HuH-7 (cell line): ENCODE data around the gene MMP3.

ENCODE experiments used
- DNase-seq: peaks from one replicate; pipeline ENCODE4 v3.0.0; 2011; ENCODE audit warnings: low spot score

MMP3 gene

DNA sequence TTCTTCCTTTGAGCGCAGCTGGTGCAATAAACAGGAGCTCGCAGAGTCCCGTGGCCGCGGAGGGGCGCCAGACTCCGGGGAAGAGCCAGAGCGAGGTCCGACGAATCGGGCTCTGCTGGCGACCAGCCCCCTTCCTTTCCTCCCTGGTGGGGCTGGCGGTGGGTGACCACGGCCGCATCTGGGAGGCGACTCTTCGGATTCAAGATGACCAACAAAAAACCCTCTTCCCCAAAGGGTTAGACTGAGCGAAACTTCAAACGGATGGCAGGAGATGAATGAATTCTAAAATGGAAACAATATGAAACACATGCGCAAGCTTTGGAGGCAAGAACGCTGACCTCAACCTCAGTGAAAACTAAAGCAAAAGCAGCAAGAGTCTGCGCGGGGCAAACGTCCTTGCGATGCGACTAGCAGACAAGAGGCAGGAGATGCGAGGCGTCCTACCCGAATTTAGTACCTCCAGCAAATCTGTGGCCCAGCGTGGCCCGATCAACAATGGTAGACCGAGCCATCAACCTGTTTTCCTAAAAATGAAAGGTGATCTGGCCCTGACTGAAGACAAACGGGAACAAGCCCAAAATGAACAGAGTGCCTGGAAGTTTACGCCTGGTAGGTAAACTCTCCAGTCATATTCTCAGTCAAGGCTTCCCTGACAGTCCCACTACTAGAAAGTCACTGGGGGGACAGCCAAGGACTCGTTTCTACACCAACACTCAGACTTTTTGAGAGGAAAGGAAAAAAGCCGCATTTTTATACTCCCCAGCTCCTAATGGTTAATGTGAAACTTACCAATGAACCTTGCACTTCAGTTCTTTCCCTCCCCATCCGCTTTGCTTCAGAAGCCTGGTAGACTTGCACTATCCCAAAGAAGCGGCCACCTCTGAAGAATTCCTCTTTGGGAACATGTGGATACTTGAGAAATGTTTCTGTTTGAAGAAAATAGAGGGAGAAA, 11.6 kb downstream of the MMP3 start:
- DNase-seq, result peak; percentile 30

DNA sequence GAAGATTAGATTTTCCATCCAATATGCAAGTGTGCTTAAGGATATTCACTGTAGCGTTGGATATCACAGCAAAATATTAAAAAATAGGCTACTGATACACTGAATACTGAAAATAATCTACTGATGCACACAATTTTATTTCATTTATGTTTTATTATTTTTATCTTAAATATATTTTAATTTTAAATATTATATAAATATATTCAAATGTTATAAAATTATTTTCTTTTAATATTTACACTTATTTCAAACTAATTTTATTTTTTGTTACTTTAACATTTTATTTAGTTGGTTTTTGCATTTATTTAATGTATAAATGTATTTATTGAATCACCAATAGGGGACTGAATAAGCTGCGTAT, 12.3 kb downstream of the MMP3 start:
- no peak for DNase-seq

DNA sequence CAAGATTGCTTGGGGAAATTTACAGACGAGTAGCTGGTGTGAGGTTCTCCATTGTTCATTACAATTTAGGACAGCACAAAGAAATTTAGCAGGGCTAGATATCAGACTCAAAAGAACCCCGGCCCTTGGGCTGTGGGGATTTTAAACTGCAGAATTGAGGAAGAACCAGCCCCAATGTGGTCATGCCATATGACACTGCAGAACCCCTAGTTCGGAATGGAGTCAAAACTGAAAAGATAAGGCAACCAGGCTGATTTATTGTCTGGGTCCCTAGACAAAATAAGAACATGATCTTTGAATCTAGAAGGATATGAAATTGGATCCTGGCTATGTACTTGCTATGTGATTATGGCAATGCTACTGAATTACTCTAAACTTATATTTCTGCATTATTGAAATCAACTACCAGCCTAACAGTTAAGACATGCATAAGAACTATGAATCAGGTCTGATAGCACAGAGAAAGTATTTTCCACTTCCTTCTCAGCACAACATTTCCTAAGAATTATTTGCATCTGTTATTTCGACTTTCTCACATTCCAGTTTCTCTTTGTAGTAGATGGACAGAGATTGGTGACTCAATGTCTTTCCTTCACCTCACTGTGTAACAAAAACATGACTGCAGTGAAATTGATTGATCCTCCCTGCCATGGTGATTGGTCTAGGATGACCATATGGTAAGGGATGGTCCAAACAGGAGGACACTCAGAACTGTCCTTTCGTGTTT, 13.2 kb downstream of the MMP3 start:
- no peak for DNase-seq

DNA sequence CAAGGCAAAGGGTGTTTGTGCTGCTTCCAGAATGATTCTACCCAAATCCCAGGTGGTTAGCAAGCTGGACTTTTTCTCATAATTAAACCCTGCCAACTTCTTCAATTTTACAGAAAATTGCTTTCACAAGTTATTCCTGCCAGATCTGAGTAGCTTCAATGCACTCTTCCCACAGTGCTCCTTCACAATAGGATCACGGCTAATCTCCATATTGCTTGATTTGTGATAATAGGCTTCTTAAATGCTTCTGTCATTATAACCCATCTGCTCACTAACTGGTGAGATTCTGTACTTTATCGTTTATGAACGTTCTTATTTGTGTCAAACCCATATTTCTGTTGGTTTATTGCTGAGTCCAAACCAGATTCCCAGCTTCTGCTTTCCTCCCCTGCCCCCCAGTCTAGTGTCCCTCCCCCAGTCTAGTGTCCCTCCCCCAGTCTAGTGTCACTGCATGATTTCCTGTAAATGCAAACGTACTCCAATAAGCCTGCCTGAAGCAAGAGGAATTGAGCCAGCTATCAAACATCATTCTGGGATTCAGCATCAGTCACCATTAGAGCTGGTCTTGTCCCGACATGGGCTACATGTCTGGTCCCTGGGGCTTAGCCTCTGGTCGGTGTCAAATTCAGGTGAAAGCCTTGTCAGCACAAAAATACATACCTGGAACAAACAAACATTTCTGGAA, 14.0 kb downstream of the MMP3 start:
- no peak for DNase-seq

DNA sequence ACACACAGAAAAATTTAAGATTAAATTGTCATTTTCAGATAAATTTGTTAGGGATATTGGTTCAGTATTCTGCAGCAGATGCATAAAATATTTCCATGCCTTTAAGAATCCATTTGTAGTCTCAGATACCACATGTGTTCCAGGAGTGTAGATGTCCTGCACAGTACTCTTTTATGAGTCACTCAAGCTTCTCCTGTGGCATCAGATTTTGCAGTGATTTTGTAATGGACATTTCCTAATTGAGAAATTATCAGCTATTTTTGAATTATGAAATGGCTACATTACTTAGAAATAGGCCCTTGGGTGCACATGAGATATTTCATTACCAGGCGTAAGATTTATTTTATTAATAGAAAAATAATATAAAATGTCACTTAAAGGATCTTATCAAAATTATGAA, 18.9 kb downstream of the MMP3 start:
- DNase-seq, result no peak

DNA sequence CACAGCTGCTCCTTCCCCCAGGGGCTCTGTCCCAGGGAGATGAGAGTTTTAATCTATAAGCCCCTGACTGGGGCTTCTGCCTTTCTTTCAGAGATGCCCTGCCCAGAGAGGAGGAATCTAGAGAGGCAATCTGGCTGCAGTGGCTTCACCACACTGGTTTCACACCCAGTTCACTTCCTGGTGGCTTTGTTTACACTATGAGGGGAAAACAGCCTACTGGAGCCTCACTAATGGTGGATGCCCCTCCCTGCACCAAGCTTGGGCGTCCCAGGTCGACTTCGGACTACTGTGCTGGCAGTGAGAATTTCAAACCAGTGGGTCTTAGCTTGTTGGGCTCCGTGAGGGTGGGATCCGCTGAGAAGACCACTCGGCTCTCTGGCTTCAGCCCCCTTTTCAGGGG, 23.9 kb downstream of the MMP3 start:
- no peak for DNase-seq

DNA sequence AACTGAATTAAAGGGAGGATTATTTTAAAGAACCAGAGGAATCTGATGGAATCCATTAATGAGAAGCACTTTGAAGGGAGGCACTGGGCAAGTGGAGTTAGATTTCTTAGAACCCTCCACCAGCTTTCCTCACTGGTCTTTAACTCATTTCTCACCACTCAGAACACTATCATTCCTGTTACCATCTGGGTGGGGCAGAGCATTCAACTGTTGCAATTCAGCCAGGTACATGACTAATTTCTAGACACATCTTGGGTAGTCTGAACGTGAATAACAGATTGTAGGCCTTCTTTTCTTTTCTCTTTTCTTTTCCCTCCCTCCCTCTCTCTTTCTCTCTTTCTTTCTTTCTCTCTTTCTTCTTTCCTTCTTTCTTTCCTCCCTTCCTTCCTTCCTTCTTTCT, 29.9 kb downstream of the MMP3 start:
- no peak for DNase-seq

DNA sequence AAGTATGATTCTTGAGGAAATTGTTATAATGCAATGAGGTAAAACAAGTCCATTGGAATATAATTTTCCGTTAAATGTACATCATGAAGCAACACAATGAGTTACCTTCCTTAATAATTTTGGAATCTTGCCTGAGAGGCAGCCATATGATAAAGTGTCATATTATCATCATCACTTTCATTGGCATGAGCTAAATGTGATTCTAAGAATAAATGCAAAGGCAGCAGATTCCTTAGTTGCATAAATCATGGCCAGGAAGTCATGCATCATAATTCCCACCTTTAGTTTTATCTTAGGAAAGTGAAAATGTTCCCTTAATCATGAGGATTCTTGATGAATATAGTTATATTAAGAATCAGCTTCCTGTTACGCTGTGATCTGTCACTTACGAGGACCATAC, 31.2 kb downstream of the MMP3 start:
- DNase-seq, result no peak

DNA sequence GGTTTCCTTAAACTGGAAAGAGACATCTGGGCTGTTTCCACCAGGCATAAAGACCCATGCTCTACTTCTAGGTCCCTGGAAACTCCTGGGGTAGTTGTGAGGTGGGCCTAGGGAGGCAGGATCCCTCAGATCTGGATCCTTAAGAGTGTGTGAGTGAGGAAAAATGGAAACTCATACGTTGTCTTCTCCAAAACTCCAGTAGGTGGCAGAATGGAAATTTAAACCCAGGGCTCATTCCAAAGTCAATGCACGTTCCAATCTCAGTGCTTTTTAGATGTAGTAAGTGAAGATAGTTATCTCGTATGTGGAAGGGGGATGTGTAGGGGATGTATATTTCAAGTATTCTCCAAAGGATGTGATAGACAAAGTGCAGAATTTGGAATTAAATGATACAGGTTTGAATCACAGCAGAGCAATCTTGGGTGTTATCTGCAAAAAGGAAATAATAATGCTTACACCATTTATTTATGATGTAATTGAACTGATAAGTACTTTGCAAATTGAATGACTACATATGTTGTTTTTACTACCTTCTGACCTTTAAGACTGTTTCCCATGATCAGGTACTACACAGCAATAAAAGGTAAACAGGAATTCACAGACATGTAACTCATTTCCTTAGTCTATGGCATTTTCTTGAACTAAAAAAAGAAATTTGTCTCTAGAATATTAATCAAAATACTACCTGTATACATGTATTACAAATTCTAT, 32.3 kb downstream of the MMP3 start:
- no peak for DNase-seq

DNA sequence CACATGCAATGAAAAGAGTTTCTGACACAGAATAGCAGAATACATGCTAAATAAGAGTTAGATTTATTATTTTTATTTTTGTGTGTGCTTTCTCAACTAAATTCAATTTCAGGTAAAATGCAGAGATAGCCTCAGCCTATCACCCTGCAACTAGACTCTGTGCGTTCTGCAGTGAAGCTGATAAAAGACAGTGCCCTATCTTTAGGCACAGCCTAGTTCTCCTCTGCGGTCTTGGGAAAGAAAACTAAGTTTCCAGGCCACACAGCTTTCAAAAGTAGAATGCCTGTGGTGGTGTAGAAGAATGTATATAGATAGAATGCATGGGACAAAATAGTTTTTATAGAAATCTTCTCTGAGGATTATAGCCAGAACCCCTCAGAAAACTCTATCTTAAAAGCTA, 33.4 kb downstream of the MMP3 start:
- DNase-seq, result no peak

DNA sequence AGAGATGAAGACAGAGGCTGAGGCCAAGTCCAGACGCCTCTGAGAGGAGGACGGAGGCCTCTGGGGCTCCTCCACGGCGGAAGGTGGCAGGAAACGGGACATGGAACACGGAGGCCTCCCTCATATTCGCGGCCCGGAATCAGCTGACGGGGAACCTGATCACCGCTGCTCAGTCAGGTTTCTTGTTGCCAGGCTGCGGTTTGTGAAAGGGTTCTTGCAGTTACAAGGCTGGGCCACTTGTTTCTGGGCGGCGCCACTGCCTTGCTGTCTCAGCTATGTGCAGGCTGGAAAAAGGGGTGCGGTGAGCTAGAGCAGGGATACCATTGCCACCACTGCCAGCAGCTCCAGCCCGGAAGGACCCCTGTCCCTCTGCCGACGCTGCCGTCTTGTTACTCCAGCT, 35.5 kb downstream of the MMP3 start:
- peak; percentile 45 for DNase-seq

DNA sequence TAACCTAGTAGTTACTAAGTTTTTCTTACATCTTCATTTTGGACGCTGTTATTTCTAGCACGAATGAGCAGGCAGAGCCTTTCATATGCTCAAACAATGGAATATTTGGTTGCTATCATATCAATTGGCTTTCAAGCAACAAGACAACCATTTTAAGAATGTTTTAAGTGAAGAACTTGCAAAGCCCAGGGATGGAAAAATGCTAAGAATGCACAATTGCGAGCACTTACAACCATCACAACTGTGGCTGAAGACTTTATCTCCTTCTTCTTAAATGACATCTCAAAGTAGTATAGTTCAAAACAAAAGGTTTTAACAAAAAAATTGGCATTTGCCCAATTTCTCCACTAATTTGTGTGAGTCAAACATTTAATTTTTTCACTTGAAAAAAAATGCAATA, 37.1 kb downstream of the MMP3 start:
- DNase-seq, result no peak

DNA sequence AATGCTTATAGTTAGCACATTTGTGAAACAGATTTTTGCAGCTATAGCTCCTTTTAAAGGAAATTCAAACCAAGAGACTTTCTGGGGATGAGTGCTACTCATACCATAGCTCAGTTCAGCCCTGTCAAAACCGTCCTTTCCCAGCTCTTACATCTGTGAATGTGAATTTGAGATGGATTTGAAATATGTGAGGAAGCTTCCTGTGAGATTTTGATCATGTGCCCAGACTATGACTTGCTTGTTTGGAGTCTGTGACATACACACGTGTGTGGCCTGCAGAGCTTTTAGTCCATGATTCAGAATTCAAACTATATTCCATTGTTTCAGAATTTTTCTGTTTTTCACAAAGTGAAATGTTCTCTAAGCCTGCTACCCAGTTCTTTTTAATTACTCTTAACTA, 41.1 kb downstream of the MMP3 start:
- DNase-seq, result no peak

DNA sequence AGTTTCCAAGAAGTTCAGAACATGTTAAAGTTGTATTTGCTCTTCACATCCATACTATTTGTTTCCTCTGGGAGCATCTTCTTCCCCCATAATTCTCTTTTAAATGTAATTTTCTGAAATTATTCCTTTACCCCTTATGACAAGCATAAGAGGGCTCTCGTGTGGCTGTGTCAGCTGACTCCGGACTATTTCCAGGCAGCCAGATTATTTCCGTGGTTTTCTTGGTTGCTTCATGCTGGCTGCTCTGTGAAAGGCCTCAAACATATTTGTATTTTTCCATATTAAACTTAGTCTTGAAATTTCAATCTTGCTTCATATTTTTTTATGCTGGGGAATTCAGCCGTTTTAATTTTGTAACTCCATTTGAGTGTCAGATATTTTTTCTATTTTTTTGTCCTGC, 42.6 kb downstream of the MMP3 start:
- no peak for DNase-seq

DNA sequence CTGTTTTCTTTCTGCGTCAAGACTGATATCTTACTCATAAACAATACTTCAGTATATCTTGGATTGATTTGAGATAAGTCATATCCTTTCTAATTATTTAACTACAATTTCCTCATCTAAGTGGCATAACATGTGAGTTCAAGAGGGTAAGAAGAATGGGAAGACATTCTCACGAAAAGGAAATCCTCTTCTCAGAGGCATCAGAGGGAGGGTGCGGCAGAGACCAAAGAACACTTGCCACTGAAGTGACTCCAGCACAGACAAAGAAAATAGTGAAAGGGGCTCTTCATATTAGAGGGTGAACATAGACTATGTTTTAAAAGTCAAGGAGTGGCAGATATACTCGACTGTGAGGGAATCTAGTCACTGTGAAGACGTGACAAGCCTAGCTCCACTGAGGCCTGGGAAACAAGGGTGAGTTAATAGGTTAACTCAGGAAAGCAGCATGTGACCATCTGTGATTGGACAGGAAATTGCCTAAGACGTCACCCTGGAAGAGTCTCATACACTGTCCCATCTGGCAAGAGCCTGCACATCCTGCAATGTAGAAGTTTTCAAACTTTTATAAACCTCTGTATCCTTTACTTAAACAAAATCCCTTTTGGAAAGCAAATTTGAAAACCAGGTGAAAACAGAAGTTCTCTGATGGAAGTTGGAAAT, 43.6 kb downstream of the MMP3 start:
- DNase-seq, result no peak

DNA sequence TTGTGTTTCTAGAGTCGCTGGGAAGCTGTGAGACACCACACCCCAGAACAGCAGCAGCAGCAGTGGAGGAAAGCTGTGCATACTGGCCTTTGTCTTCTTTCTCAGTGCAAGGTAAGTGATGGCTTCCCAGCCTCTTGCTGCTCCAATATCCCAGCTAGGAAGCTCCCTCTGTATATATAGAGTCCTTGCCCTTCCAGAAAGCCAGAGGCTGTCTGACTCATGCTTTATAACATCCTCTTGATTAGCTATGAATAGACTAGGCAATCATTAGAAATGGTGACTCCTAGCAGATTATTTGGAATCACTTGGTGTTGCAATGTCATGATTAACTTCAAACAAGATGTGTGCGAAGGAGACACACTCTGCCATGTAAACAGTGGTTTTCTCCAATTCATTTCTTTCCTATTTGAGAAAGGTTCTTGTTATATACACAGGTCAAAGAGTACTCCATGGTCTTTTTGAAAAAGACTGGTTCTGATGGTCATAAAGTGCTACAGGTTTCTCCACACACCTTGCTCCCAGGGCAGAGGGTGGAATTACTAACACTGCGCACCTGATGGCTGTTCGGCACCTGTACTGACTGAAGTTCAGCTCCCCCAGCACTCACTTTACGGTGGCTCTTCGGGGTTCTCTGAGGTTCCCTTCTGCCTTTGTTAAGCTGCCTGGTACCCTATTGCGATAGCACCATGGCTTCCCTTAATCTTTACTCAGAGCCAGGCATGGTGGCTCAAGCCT, 45.2 kb downstream of the MMP3 start, which contains the start of gene MMP1:
Gene MMP1 (minus strand): TSS at position 149 of the 735 bp plus-strand sequence. CDS start 68 bp downstream, at position 81.
- no peak for DNase-seq

DNA sequence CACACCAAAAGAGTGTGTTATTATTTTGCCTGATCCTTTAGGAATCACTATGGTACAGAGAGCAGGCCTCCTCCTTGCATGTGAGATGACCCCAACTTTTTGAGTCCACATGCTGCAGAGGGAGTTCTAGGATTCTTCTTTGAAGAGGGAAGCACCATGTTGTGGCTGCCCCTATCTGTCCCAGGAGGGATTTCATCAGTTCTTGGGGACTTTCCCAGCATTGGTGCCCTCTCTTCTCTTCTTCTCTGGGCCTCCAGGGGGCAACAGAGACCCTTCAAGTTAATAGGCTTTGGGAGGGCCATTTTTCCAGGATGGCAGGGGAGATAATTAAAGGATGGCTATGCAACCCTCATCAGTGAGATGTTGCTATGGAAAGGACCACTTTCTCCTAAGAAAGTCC, 49.0 kb downstream of the MMP3 start:
- peak; percentile 41 for DNase-seq

DNA sequence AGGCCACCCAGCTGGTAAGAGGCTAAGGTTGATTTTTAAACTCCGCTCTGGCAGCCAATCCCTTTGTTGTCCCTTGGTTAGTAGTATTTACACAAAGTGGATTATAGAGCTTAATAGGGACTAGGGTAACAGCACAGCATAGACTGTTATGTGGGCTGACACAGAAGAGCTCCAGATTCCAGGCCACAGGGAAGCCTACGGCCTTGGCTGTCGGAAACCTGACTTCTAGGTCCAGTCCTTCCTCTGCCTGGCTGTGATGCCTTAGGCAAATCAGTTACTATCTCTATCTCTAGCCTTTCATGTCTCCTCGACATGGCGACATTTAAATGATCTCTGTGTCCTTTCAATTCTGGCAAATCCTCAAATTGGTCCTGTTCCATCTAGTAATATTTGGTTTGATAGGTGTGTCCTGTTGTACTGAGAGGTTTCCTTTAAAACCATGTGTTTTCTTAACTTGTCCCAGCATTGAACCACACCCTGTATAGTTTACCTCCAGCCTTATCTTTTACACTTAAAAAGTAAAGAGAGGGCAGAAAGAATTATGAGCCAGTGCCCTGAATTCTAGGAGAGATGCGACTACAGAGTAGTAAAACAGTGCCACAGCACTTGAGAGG, 49.6 kb downstream of the MMP3 start:
- DNase-seq, result no peak

DNA sequence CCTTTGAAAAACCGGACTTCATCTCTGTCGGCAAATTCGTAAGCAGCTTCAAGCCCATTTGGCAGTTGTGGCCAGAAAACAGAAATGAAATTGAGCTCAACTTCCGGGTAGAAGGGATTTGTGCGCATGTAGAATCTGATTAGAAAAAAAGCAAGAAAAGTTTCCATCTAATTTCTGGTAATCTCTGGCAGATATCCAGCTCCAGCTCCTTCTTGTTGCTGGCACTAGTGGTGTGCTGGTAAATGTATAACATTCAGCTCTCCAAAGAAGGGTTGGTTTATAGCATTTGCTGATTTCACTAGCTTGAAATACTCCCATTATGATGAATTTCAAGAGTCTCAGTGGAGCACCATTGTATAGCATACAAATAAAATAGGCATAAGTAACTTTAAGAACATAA, 50.8 kb downstream of the MMP3 start:
- no peak for DNase-seq

DNA sequence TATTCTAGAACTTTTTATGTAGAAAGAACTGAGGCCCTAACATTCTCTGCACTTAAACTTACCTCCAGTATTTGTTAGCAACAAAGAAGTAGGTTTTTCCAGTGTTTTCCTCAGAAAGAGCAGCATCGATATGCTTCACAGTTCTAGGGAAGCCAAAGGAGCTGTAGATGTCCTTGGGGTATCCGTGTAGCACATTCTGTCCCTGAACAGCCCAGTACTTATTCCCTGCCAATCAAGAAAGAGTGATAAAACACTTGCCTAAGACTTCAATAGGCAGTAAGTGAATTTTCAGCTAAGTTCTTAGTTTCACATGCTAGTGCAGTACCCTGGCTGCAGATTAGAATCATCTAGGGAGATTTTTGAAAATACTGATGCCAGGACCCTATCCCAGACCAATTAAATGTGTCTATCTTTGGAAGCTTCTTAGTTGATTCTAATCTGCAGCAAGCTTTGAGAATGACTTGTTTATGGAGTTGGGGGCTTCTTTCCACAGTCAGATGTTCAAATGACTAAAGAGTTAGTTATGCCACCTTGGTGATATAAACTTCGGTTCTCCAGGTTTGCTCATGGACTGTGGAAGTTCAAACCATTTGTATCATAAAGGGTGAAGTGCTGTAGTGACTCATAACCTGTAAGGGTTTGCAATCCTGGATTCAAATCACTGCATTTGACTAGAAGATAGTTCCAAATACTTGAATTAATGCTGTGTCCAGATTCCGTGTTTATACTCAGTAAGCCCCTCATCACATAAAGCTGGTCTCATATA, 52.0 kb downstream of the MMP3 start:
- no peak for DNase-seq
